Endothelial cell of umbilical vein (primary cell): ENCODE results near the gene DISP2. TPM values are rescaled to one million over a fixed set of nuclear protein-coding genes. Genes with fewer than 3 reads are reported as not detected.
A peak's percentile ranks its signal among the peaks of the same experiment; 100 is the strongest.

Experiments
- BruUV-seq: library from RNA; stranded (reverse); fragments of 400-500 nt; replicated peaks from 2 replicates; lab custom pipeline; 2021; lab: Mats Ljungman, UMichigan
- CTCF ChIA-PET: fragments of 300-600, 350-600 bp; sonication (Branson Sonifier 250); formaldehyde crosslinking; loops from one replicate; lab custom pipeline; 2021; ENCODE audit warnings: antibody characterized with exemption, inconsistent platforms; lab: Charles Lee
- POLR2A ChIA-PET: fragments of 300-600, 350-600 bp; sonication (Branson Sonifier 250); formaldehyde crosslinking; loops from one replicate; lab custom pipeline; 2021; ENCODE audit warnings: antibody characterized with exemption, inconsistent platforms; lab: Charles Lee
- DNase-seq: peaks from one replicate; pipeline ENCODE4 v3.0.0-alpha.2; 2011; ENCODE audit warnings: low read depth, low spot score
- FAIRE-seq: peaks from 2 replicates; lab custom pipeline; 2011; peaks lifted over from hg19 to GRCh38; lab: Jason Lieb, UNC
- H2AFZ ChIP-seq: 2 replicates; pipeline ENCODE4 v1.6.0; 2012; ENCODE audit warnings: low read depth, low read length, control low read depth, inconsistent platforms
- H3K27ac ChIP-seq: 2 replicates; pipeline ENCODE4 v1.5.1; 2011; ENCODE audit warnings: low read depth, mild to moderate bottlenecking, control low read depth, low read length, moderate library complexity; ENCODE audit not compliant: insufficient read depth
- H3K27me3 ChIP-seq, 2 experiments: 2 replicates each; pipeline versions ENCODE4 v1.6.0 to v1.6.1; 2011; ENCODE audit warnings: low read length in 2 of 2, mixed read lengths in 1 of 2; ENCODE audit not compliant: control insufficient read depth in 2 of 2, insufficient read depth in 2 of 2
- H3K36me3 ChIP-seq, 2 experiments: 2 replicates in 1 of 2; 3 replicates in 1 of 2; pipeline ENCODE4 v1.5.1; 2011; ENCODE audit warnings: low read length in 2 of 2, mild to moderate bottlenecking in 1 of 2, moderate library complexity in 1 of 2; ENCODE audit not compliant: control insufficient read depth in 2 of 2, insufficient read depth in 2 of 2; ENCODE audit errors: extremely low read depth in 1 of 2
- H3K4me1 ChIP-seq: 3 replicates; pipeline ENCODE4 v1.5.1; 2011; ENCODE audit warnings: mild to moderate bottlenecking, low read length; ENCODE audit not compliant: control insufficient read depth, insufficient read depth; ENCODE audit errors: extremely low read depth
- H3K4me2 ChIP-seq: 2 replicates; pipeline ENCODE4 v1.6.1; 2011; ENCODE audit warnings: low read length, control low read depth, mixed read lengths; ENCODE audit not compliant: insufficient read depth
- H3K4me3 ChIP-seq, 3 experiments: fragments of 200-600 bp in 1 of 3; sonication (generic), shearing (Covaris generic) in 1 of 3; replicated peaks in 1 of 3; 2 replicates each; pipeline ENCODE4 v1.5.1; 2011 to 2016; ENCODE audit warnings: control low read depth in 3 of 3, low read length in 3 of 3, mild to moderate bottlenecking in 2 of 3, inconsistent platforms in 1 of 3, low read depth in 1 of 3, moderate library complexity in 1 of 3; ENCODE audit not compliant: insufficient read depth in 1 of 3
- H3K79me2 ChIP-seq: 2 replicates; pipeline ENCODE4 v1.6.0; 2012; ENCODE audit warnings: low read length, inconsistent platforms; ENCODE audit not compliant: control insufficient read depth, insufficient read depth
- H3K9ac ChIP-seq: replicated peaks from 2 replicates; pipeline ENCODE3; 2011; ENCODE audit warnings: low read length, control low read depth; ENCODE audit not compliant: insufficient read depth; ENCODE audit errors: extremely low read depth
- H3K9me1 ChIP-seq: replicated peaks from 3 replicates; pipeline ENCODE4 v1.6.0; 2011; ENCODE audit warnings: mild to moderate bottlenecking, low read length; ENCODE audit not compliant: control insufficient read depth, insufficient read depth; ENCODE audit errors: extremely low read depth
- H3K9me3 ChIP-seq: replicated peaks from 2 replicates; pipeline ENCODE4 v1.5.1; 2012; ENCODE audit warnings: low read length, inconsistent platforms; ENCODE audit not compliant: control insufficient read depth, insufficient read depth
- H4K20me1 ChIP-seq: replicated peaks from 2 replicates; pipeline ENCODE3; 2011; ENCODE audit warnings: mild to moderate bottlenecking, low read length; ENCODE audit not compliant: control insufficient read depth, insufficient read depth; ENCODE audit errors: extremely low read depth
- CTCF ChIP-seq, 2 donors: IDR thresholded peaks; 1 replicate in 1 of 2; 2 replicates in 1 of 2; pipeline ENCODE4 v1.5.1; 2011; ENCODE audit warnings: low read length in 2 of 2, mild to moderate bottlenecking in 2 of 2, moderate library complexity in 2 of 2, control low read depth in 1 of 2, inconsistent platforms in 1 of 2, low read depth in 1 of 2; ENCODE audit not compliant: insufficient read depth in 1 of 2; ENCODE audit errors: extremely low read depth in 1 of 2
- EZH2 ChIP-seq: IDR thresholded peaks from 2 replicates; pipeline ENCODE4 v1.6.1; 2012; ENCODE audit warnings: borderline replicate concordance, low read depth, mild to moderate bottlenecking, moderate library complexity, low read length, inconsistent platforms; ENCODE audit not compliant: severe bottlenecking
- FOS ChIP-seq: IDR thresholded peaks from 2 replicates; pipeline ENCODE4 v1.6.1; 2011; ENCODE audit warnings: mild to moderate bottlenecking, low read length, moderate library complexity, borderline replicate concordance; ENCODE audit not compliant: insufficient read depth
- GATA2 ChIP-seq: IDR thresholded peaks from 2 replicates; pipeline ENCODE4 v1.7.0; 2011; ENCODE audit warnings: low read depth, mild to moderate bottlenecking, moderate library complexity, mixed read lengths, low read length; ENCODE audit not compliant: insufficient read length, insufficient read depth
- JUN ChIP-seq: IDR thresholded peaks from 2 replicates; pipeline ENCODE4 v1.6.1; 2011; ENCODE audit warnings: borderline replicate concordance, low read depth; ENCODE audit not compliant: insufficient read length, insufficient read depth
- MAX ChIP-seq: IDR thresholded peaks from 2 replicates; pipeline ENCODE4 v1.6.1; 2011; ENCODE audit not compliant: insufficient read depth, insufficient read length
- MYC ChIP-seq: IDR thresholded peaks from one replicate; pipeline ENCODE4 v1.6.1; 2011; ENCODE audit warnings: mild to moderate bottlenecking, low read depth, low read length
- POLR2A ChIP-seq: IDR thresholded peaks from 2 replicates; pipeline ENCODE4 v1.6.1; 2012; ENCODE audit warnings: low read depth, mild to moderate bottlenecking, control low read depth, low read length
- POLR2AphosphoS5 ChIP-seq: IDR thresholded peaks from 2 replicates; pipeline ENCODE4 v1.6.1; 2012; ENCODE audit warnings: low read depth, mild to moderate bottlenecking, control low read depth, low read length, moderate library complexity; ENCODE audit not compliant: insufficient read depth
- dilution Hi-C: fragments of 300-500 bp; cut with MboI; formaldehyde crosslinking; loops from one replicate; pipeline ENCODE4 v1.15.0; 2019; ENCODE audit warnings: low sequenced_read_pairs; ENCODE audit not compliant: extremely low pct_ligation_motif_present
- intact Hi-C: fragments of 100-400 bp; cut with micrococcal nuclease; formaldehyde crosslinking; loops from one replicate; pipeline ENCODE4 v1.10.0; 2022
- polyA plus RNA-seq, 4 experiments: library from polyadenylated mRNA; depleted of rRNA in 3 of 4; stranded (reverse) in 3 of 4; unstranded in 1 of 4; fragments of >200 nt; gene quantifications; 2 replicates each; pipeline versions ENCODE4 v1.2.1 to v1.2.3, GENCODE V29; 2011 to 2012; ENCODE audit warnings: missing spikeins in 1 of 4
- total RNA-seq: library from RNA; stranded (reverse); gene quantifications from 2 replicates; pipeline ENCODE4 v1.2.3, GENCODE V29; 2021

DISP2 gene
- total and polyA plus RNA-seq, 2 donors (not counting 3 experiments of a cell fraction or from before 2014, with no cell fraction given), result 0.10 to 1.2 TPM

GRCh38 chr15:40405501-40406381, 47.7 kb downstream of the DISP2 start, which contains the start of gene IVD:
TSS of gene IVD (plus strand) at chr15:40405795. CDS start at chr15:40405828, 33 bp downstream.
- H3K4me2 ChIP-seq, result peak within 1 kb of the TSS; percentile 84
- FAIRE-seq (peak; percentile 100), DNase-seq (peak; percentile 97)
- H3K9me1 ChIP-seq, result no peaks in the 10 kb centered on the region
- H4K20me1 ChIP-seq, result no peaks in the 10 kb centered on the region
- H2AFZ ChIP-seq, result peak within 1 kb of the TSS; percentile 90
- H3K27ac ChIP-seq, result peak within 1 kb of the TSS; percentile 9
- dilution Hi-C loops (no loop called here), intact Hi-C loops (loop anchor here (5.0 kb wide), 1 partner anchor 38 kb away; no protein-coding TSS in a partner anchor)
- peaks cover 11% of the 10 kb centered on the region for H3K4me1 ChIP-seq
- peak within 1 kb of the TSS; percentile 47 to 87 (median 74) for H3K4me3 ChIP-seq
- H3K27me3 ChIP-seq, result no peaks in the 10 kb centered on the region
- ChIA-PET CTCF (interaction anchor here (0.6 to 2.4 kb wide), 14 partner anchors 9 to 127 kb away, joined by 3 to 17 read pairs (median 4); no protein-coding TSS in a partner anchor), POLR2A (no interaction called here)
- TF ChIP-seq POLR2A, result peak; percentile 80
- TF ChIP-seq EZH2, result no peak
- no peak for TF ChIP-seq JUN
- no peak for TF ChIP-seq FOS
- peak; percentile 3 for TF ChIP-seq MYC
- TF ChIP-seq CTCF (IDR thresholded peaks at IDR 0.05; ENCODE audit: extremely low read depth in 1 of 2, insufficient read depth in 1 of 2, low read depth in 1 of 2, low read length in 2 of 2), result no peak
- peak; percentile 82 for TF ChIP-seq POLR2AphosphoS5
- TF ChIP-seq GATA2, result no peak
- TF ChIP-seq MAX, result no peak
- no peaks in the 10 kb centered on the region for H3K9me3 ChIP-seq
- TSS peak; percentile 53 for BruUV-seq
- H3K9ac ChIP-seq, result peak within 1 kb of the TSS; percentile 71
- H3K79me2 ChIP-seq, result peaks cover 15% of the 10 kb centered on the region
- H3K36me3 ChIP-seq, result peaks cover 2 to 9% of the 10 kb centered on the region in 2 experiments
